Frontal cortex (tissue), 4 donors: ENCODE results near the gene TEX9. TPM values are rescaled to one million over a fixed set of nuclear protein-coding genes. Genes with fewer than 3 reads are reported as not detected.
"Not testable (repeated sequence)": the region's sequence is repeated elsewhere in the genome, so short reads cannot be mapped to it uniquely, and the experiment has no call there.

Source experiments
- DNase-seq, 2 donors: peaks; one replicate each; pipeline ENCODE4 v3.0.0; 2012; ENCODE audit warnings: low spot score in 2 of 2
- FAIRE-seq: peaks from 2 replicates; lab custom pipeline; 2012; peaks lifted over from hg19 to GRCh38; lab: Jason Lieb, UNC
- total RNA-seq: library from RNA; depleted of rRNA; stranded (reverse); fragments of >200 nt; gene quantifications from one replicate; pipeline ENCODE4 v1.2.3, GENCODE V29; 2014
- donor health status: control.
- donor health status: control.
- donor health status: control.

TEX9 gene
- total RNA-seq, 1 donor from 2014 or later: 27.3 TPM

DNA sequence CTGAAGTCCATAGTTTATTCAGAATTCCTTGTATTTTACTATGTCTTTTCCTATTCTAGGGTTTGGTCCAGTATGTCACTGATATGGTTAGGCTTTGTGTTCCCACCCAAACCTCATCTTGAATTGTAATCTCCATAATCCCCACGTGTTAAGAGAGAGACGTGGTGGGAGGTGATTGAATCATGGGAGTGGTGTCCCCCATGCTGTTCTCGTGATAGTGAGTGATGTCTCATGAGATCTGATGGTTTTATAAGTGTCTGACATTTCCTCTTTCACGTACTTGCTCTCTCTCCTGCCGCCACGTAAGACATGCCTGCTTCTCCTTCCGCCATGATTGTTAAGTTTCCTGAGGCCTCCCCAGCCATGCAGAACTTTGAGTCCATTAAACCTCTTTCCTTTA is 6.6 kb upstream of the TEX9 start:
- DNase-seq (no peak), FAIRE-seq (no peak)

DNA sequence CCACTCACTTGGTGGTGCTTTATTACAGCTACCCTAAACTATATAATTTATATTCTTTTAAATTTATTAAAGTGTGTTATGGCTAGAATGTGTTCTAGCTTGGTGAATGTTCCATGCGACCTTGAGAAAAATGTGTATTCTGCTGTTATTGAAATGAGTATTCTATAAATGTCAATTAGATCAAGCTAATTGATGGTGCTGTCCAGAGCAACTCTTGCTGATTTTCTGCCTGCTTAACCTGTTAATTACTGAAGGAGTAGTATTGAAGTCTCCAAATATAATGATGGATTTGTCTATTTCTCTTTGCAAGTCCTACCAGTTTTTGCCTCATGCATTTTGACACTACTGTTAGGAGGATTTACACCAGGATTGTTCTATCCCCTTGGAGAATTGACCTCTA is 3.2 kb upstream of the TEX9 start:
- FAIRE-seq: no peak
- DNase-seq: no peak

DNA sequence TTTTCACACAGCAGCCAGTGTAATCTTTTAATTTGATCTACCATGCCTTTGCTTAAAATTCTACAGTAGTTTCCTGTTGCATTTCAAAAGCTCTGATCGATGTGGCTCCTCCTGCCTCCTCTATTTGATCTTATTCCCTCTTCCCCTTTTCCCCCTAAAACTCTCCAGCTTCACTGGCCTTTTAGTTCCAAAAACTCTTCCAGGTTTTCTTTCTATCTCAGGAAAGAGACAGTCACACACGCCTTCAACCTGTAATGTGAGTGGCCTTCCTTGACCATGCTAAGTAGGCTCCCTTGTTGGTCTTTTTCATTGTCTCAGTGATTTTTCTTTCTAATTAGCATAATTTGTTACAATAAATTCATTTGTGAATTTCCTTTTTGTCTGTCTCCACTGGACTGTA is 985 bp downstream of the TEX9 start:
- FAIRE-seq (no peak), DNase-seq (no peak)

DNA sequence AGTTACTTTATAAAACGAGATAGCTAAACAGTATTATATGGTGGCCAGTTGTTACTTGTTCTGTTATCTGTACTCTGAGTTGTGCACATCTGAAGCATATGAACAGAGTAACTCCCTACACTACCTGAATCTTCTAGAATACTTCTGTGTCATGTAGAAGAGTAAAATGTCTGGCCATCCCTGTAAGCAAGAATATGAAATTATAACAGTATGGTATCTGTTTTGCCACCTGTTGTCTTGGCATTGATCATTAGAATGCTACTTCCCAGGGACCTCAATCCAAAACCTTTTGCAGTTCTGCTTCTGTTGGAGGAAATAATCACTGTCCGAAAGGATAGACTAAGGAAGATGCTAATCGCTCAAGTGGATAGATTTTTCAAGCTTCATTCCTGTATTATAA is 1.9 kb downstream of the TEX9 start:
- no peak for FAIRE-seq

DNA sequence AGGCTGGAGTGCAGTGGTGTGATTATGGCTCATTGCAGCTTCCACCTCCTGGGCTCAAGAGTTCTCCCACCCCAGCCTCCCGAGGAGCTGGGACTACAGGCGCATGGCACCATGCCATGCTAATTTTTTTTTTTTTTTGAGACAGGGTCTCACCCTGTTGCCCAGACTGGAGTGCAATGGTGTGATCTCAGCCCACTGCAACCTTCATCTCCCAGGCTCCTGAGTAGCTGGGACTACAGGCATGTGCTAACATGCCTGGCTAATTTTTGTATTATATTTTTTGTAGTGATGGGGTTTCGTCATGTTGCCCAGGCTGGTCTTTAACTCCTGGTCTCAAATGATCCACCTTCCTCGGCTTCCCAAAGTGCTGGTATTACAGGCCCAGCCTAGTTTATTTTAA is 4.0 kb downstream of the TEX9 start:
- no peak for DNase-seq

More for the DNA sequence above, 1.9 kb downstream of the TEX9 start:
- DNase-seq: no peak

DNA sequence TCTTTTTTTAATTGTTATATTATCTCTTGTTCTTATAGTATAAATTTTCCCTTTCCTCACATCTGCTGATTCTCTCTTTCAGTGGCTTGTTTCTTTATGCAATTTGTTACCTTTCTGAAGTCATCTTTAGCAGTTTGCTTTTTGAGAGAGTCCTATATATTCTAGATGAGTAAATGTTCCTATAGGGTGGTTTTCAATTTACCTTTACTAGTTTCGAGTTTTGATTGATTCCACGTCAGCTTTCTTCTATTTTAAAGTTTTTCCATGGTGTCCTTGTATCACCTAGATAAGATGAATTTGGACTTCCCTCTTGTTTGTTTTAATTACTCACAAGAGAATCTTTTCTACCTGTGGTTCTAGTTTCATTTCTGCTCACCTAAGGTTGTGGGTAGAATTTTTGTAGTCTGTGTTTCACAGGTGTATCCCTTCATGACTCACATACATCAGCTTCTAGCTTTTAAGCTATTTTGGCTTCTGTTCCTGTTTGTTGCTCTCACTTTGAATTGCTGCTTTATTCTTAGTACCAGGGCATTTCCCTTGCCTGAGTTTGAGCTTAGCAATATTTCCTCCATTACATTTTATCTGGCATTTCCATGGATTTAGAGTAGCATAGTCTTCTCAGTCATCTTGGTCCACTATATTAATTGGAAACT is 6.4 kb downstream of the TEX9 start:
- FAIRE-seq: no peak
- no peak for DNase-seq

More for the DNA sequence above, 4.0 kb downstream of the TEX9 start:
- no peak for FAIRE-seq

DNA sequence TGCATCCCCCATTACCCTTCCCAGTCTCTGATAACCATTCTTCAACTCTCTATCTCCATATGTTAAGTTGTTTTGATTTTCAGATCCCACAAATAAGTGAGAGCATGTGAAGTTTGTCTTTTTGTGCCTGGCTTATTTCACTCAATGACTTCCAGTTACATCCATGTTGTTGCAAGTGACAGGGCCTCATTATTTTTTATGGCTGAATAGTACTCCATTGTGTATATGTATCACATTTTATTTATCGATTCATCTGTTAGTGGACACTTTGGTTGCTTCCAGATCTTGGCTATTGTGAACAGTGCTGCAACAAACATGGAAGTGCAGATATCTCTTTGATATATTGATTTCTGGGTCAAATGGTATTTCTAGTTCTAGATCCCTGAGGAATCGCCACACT is 9.5 kb downstream of the TEX9 start:
- DNase-seq, FAIRE-seq: not testable (repeated sequence)

DNA sequence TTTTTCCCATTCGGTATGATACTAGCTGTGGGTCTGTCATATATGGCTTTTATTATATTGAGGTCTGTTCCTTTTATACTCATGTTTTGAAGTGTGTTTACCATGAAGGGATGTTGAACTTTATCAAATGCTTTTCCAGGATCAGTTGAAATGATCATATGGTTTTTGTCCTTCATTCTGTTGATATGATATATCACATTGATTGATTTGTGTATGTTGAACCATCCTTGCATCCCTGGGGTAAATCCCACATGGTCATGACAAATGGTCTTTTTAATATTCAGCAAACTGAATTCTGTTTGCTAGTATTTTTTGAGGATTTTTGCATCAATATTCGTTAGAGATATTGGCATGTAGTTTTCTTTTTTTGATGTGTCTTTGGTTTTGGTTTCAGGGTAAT is 12.6 kb downstream of the TEX9 start:
- not testable (repeated sequence) for FAIRE-seq

DNA sequence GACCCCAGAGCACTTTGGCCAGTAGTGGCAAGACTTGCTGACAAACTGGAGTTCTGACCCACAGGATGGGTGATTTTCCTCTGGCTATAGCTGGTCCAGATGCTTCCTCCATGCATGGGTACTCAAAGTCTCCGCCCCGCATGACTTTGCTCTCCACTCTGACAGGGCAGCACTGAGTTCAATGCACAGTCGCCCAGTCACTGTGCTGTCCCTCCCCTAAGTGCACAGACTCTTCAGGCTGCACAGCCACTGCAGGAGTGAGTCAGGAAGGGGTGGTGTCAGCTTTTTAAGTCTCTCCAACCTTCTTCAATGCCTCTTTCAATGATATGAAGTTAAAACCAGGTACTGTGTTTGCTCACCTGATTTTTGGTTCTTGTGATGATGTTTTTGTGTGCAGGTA is 17.8 kb downstream of the TEX9 start:
- no peak for DNase-seq
- no peak for FAIRE-seq

More for the DNA sequence above, 12.6 kb downstream of the TEX9 start:
- DNase-seq: not testable (repeated sequence)

DNA sequence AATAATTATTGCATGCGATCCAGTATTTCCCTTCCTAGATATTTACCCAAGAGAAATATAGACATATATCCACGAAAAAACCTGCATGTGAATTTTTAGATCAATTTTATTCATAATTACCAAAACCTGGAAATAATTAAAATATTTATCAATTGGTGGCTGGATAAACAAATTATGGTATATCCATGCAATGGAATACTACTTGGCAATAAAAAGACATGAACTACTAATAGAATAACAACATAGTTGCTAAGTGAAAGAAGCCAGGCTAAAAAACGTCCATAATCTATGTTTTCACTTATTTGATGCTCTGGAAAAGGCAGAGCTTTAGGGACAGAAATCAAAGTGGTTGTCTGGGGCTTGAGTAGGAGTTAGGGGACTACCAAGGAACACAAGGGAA is 20.7 kb downstream of the TEX9 start:
- FAIRE-seq (no peak), DNase-seq (no peak)

DNA sequence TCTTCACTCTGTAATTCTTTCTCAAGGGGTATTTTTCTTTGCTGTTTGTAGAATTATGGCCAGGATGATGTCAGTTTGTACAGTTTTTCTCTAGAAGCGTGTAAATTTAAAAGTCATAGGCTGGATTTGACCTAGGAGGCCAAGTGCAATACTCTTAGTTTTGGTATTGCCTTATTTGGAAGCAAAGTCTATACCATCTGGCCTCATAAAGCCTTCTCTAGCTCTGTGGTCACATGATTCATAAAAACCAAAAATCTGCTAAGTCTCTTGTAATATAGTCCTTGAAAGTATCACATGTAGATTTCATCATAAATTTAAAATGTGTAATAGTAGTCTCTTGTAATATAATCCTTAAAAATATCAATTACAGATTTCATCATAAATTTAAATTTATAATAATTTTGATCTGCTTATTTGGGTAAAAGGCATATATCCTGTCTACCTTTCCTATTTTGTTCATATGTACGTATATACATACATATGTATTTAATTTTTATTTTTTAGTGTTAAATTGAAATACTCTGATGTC is 25.6 kb downstream of the TEX9 start:
- no peak for DNase-seq
- FAIRE-seq: no peak

DNA sequence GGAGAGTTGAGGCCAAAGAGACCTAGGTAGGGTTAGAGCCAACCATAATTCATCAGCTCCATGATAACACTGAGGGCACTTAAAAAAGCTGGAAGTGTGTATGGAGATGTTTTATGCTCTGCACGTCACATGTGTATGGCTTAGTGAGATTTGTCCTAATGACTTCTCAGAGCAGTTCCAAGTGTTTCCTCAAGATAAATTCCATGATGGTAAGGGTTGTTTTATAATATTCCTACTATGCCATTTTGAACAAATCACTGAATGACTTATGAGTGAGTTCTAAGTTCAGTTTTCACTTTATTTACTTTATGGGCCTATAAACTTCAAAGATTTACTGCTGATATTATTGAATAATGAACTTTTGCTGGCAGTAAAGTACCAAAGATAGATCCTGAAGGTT is 28.1 kb downstream of the TEX9 start:
- FAIRE-seq: no peak
- no peak for DNase-seq

DNA sequence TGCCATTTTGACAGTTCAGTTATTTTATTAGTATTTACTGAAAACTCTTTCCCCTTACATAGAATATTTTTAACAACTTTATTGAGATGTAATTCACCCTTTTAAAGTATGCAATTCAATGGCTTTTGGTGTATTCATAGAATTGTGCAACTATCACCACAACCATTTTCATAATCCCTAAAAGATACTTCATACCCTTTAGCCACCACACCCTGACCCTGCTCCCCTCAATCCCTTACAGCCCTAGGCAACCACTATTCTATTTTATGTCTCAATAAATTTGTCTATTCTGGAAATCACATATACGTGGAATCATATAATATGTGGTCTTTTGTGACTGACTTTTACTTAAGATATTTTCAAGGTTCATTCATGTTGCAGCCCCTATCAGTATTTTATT is 29.7 kb downstream of the TEX9 start:
- no peak for DNase-seq
- FAIRE-seq: no peak

DNA sequence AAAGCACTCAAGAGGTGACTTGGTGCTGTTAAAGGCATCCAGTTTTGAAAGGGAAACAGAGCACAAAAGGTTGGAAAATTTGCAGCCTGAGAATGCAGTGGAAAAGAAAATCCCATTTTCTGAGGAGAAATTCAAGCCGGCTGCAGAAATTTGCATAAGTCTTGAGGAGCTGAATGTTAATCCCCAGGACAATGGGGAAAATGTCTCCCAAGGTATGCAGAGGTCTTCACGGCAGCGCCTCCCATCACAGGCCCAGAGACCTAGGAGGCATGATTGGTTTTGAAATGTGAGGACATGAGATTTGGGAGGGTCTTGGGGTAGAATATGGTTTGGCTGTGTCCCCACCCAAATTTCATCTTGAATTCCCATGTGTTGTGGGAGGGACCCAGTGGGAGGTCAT is 32.1 kb downstream of the TEX9 start:
- FAIRE-seq, DNase-seq: not testable (repeated sequence)

DNA sequence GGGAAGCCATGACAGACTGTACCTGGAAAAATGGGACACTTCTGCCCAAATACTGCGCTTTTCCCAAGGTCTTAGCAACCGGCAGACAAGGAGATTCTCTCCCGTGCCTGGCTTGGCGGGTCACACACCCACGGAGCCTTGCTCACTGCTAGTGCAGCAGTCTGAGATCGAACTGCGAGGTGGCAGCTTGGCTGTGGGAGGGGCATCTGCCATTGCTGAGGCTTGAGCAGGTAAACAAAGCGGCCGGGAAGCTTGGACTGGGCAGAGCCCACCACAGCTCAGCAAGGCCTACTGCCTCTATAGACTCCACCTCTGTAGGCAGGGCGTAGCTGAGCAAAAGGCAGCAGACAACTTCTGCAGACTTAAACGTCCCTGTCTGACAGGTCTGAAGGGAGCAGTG is 34.0 kb downstream of the TEX9 start:
- not testable (repeated sequence) for DNase-seq, FAIRE-seq

DNA sequence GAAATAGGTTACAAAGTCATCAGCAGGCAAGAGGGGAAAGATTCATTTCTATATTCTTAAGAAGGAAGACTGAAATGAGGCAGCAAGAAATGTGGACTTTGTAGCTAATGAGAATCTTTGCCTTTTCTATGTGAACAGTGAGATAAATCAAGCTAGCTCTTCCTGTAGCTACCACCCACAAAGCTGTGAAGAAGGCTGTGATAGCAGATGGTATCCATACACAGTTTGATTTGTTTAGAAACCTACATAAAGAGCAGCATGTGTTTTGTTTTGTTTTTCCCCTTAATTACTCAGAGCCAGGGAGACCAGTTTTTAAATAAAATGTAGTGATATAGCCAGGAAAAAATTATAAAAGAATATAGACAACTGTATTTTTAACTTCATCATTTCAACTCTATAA is 45.5 kb downstream of the TEX9 start:
- DNase-seq: peak in 1 of 2 donors; percentile 2
- FAIRE-seq: no peak

DNA sequence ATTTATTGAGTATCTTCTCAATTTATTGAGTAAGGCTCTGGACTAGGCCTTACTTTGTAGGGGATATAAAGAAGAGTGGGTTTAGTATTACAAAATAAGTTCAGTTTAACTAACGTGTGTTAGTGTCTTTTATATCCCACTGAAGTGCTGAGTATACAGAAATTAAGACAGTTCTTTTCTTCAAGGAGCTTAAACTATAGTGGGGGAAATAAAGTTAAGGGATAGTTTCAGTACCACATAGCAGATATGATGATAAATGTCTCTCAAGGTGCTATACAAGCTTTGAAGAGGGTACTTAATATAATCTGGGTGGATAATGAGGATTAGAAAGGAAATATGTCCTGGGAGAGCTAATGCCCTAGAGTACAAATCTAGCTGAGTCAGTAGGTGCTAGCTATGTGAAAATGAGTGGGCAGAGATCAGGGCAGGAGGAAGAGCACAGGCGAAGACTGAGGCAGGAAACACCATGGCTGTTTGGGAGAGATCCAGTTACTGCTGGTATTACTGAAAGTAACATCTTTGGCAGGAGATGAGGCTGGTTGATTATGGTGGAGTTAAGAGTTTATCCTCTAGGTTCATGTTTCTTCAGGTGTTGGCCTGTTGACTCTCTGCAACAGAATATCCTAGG is 46.0 kb downstream of the TEX9 start:
- FAIRE-seq (no peak), DNase-seq (no peak)

DNA sequence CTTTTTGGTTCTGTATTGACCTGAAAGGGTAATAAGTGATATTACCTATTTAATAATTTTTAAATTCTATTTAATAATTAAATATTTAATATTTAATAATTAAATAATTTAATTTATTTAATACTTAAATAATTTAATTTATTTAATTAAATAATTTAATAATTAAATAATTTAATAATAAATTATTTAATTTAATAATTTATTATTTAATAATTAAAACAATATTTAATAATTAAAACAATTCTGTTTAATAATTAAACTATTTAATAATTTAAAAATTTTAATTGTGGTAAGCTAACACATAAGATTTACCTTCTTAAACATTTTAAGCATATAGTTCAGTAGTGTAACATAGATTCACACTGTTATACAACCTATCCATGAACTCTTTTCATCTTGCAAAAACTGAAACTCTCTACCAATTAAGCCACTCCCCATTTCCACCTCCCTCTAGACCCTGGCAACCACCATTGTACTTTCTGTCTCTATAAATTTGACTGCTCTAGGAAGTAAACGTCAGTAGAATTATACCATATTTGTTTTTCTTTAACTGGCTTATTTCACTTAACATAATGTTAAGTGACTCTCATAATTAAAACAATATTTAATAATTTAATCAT is 48.0 kb downstream of the TEX9 start:
- not testable (repeated sequence) for DNase-seq
- peak; percentile 98 for FAIRE-seq

DNA sequence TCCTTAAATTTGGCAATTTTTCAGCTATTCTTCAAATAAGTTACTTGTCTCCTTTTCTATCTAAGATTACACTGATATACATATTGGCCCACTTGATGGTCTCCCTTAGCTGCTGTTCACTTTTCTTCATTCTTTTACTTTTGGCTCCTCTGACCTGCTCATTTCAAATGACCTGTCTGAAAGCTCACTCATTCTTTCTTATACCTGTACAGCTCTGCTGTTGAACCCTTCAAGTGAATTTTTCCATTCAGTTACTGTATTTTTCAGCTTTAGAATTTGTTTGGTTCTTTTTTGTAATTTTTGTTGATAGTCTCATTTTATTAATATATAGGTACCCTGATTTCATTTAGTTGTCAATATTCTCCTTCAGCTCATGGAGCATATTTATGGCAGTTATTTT is 60.0 kb downstream of the TEX9 start:
- DNase-seq (no peak), FAIRE-seq (no peak)

DNA sequence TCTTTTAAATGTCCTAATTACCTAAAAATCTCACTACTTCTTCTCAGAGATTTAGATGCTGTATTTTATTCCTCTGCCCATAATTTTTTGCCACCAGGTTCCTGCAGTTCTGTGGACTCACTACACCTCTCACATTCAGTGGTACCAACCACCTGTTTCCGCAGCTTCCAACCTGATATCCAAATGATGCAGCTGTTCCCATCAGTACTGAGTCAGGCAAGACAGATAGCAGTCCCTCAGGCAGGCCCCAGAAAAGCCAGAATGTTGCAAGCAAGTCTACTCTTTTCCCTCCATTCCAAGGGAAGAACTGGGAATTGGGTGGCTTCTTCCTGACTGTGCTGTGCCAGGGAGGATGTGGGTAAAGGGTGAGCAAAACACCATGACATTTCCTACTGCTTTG is 60.8 kb downstream of the TEX9 start:
- no peak for FAIRE-seq

DNA sequence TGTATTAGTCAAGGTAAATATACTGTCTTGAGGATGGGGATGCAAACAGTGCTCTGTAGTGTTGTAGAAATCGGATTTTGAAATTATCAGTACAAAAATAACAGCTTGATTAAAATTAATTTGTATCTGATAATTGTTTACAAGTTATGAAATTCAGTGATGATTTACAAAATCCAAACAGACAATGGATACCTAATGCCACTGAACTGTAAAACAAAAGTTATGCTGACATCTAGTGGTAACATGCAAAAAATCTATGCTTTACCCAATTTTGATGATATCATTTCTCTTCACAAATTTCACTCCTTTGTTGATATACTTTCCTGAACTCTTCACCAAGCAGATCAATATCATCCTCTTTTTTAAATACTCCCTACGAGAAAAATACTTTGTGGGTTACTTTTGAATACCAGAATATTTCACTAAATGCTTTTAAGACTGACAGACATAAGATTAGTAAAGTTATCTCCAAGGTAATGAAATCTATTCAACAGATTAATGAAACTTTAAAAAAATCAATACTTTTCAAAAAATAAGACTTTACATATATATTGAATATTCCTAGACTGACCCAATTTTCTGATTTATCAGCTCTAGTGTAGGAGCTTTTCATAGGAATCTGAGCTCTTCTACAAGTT is 63.7 kb downstream of the TEX9 start:
- DNase-seq: peak; percentile 1 to 16
- FAIRE-seq: peak; percentile 96

More for the DNA sequence above, 60.8 kb downstream of the TEX9 start:
- no peak for DNase-seq
